GM23338 (cell line): ENCODE results near the gene OR6B3. TPM values are rescaled to one million over a fixed set of nuclear protein-coding genes. Genes with fewer than 3 reads are reported as not detected.

ENCODE experiments used
- ATAC-seq: fragments of 200-7000 bp; cut with Tn5 transposase; 3 replicates; pipeline ENCODE4 v1.9.1; 2020
- DNase-seq: peaks from one replicate; pipeline ENCODE4 v3.0.0-alpha.2; 2015; ENCODE audit warnings: low spot score
- H2AFZ ChIP-seq: fragments of 200-600 bp; sonication (generic); 2 replicates; pipeline ENCODE4 v1.8.0; 2016; ENCODE audit warnings: antibody characterized with exemption, mild to moderate bottlenecking, moderate library complexity
- H3F3A ChIP-seq: fragments of 200-600 bp; sonication (generic); replicated peaks from 2 replicates; pipeline ENCODE4 v1.8.0; 2017; ENCODE audit warnings: antibody characterized with exemption, mixed run types, low read depth
- H3K27ac ChIP-seq: fragments of 200-600 bp; sonication (generic); 2 replicates; pipeline ENCODE4 v1.6.1; 2016; ENCODE audit warnings: low read depth
- H3K27me3 ChIP-seq: fragments of 200-600 bp; sonication (generic); 2 replicates; pipeline ENCODE4 v1.8.0; 2016; ENCODE audit warnings: mild to moderate bottlenecking, mixed run types, moderate library complexity; ENCODE audit not compliant: insufficient read depth
- H3K36me3 ChIP-seq: fragments of 200-600 bp; sonication (generic); 2 replicates; pipeline ENCODE4 v1.8.0; 2016; ENCODE audit warnings: mild to moderate bottlenecking; ENCODE audit not compliant: insufficient read depth
- H3K4me1 ChIP-seq: fragments of 200-600 bp; sonication (generic); 2 replicates; pipeline ENCODE4 v1.8.0; 2016; ENCODE audit warnings: mild to moderate bottlenecking, moderate library complexity; ENCODE audit not compliant: insufficient read depth
- H3K4me2 ChIP-seq: fragments of 200-600 bp; sonication (generic); 2 replicates; pipeline ENCODE4 v1.7.1; 2017; ENCODE audit warnings: mixed run types
- H3K4me3 ChIP-seq: fragments of 200-600 bp; sonication (generic); 2 replicates; pipeline ENCODE4 v1.6.1; 2016; ENCODE audit warnings: mixed run types
- H3K79me2 ChIP-seq: fragments of 200-600 bp; sonication (generic); replicated peaks from 2 replicates; pipeline ENCODE4 v1.8.0; 2017; ENCODE audit warnings: mild to moderate bottlenecking; ENCODE audit not compliant: insufficient read depth
- H3K9me2 ChIP-seq: fragments of 200-600 bp; sonication (generic); 2 replicates; pipeline ENCODE4 v1.8.0; 2017; ENCODE audit not compliant: insufficient read depth
- H4K20me1 ChIP-seq: fragments of 200-600 bp; sonication (generic); replicated peaks from 2 replicates; pipeline ENCODE4 v1.8.0; 2017; ENCODE audit warnings: mild to moderate bottlenecking; ENCODE audit not compliant: insufficient read depth
- H3K27ac Mint-ChIP-seq: 2 replicates; pipeline ENCODE4 v1.8.0; 2020; ENCODE audit warnings: inconsistent platforms, mild to moderate bottlenecking, moderate library complexity, mixed read lengths
- H3K27me3 Mint-ChIP-seq: 3 replicates; pipeline ENCODE4 v1.8.0; 2022; ENCODE audit warnings: low read depth, mild to moderate bottlenecking, moderate library complexity, mixed read lengths, inconsistent platforms; ENCODE audit not compliant: insufficient read depth, poor library complexity
- H3K36me3 Mint-ChIP-seq: 3 replicates; pipeline ENCODE4 v1.8.0; 2021; ENCODE audit warnings: low read depth, mild to moderate bottlenecking, inconsistent platforms, moderate library complexity, mixed read lengths
- H3K4me1 Mint-ChIP-seq: 3 replicates; pipeline ENCODE4 v1.8.0; 2020; ENCODE audit warnings: mild to moderate bottlenecking, inconsistent platforms, mixed read lengths
- H3K4me3 Mint-ChIP-seq: 3 replicates; pipeline ENCODE4 v1.8.0; 2021; ENCODE audit warnings: moderate library complexity, mild to moderate bottlenecking, inconsistent platforms, mixed read lengths
- H3K9me3 Mint-ChIP-seq: 3 replicates; pipeline ENCODE4 v1.8.0; 2020; ENCODE audit warnings: moderate library complexity, mild to moderate bottlenecking, inconsistent platforms, mixed read lengths
- CREB1 ChIP-seq: fragments of 250-450 bp; sonication (Bioruptor Pico); IDR thresholded peaks from 2 replicates; pipeline ENCODE4 v1.5.0; 2020; ENCODE audit warnings: low read depth, mild to moderate bottlenecking, moderate library complexity
- EZH2 ChIP-seq: fragments of 200-600 bp; sonication (generic); IDR thresholded peaks from one replicate; pipeline ENCODE4 v1.8.0; 2017; ENCODE audit warnings: antibody characterized with exemption, mild to moderate bottlenecking, low read depth; ENCODE audit not compliant: unreplicated experiment
- EZH2phosphoT487 ChIP-seq: fragments of 200-600 bp; sonication (generic); IDR thresholded peaks from one replicate; pipeline ENCODE4 v1.8.1; 2018; ENCODE audit warnings: antibody characterized with exemption; ENCODE audit not compliant: unreplicated experiment
- JUNB ChIP-seq: IDR thresholded peaks from one replicate; pipeline ENCODE4 v1.6.1; 2016; ENCODE audit warnings: antibody characterized with exemption; ENCODE audit not compliant: unreplicated experiment
- NANOG ChIP-seq: IDR thresholded peaks from 2 replicates; pipeline ENCODE4 v1.6.1; 2016; ENCODE audit warnings: antibody characterized with exemption, borderline replicate concordance
- POLR2AphosphoS5 ChIP-seq: IDR thresholded peaks from 2 replicates; pipeline ENCODE4 v1.6.1; 2016; ENCODE audit warnings: antibody characterized with exemption, low read depth
- STAT1 ChIP-seq: IDR thresholded peaks from one replicate; pipeline ENCODE4 v1.6.1; 2016; ENCODE audit warnings: antibody characterized with exemption; ENCODE audit not compliant: unreplicated experiment
- ZNF114 ChIP-seq: fragments of 250-450 bp; sonication (Bioruptor Pico); IDR thresholded peaks from 2 replicates; pipeline ENCODE4 v1.5.0; 2020; ENCODE audit warnings: mild to moderate bottlenecking, moderate library complexity
- ZNF331 ChIP-seq: fragments of 250-450 bp; sonication (Bioruptor Pico); IDR thresholded peaks from 2 replicates; pipeline ENCODE4 v1.5.0; 2020; ENCODE audit warnings: low read depth, mild to moderate bottlenecking, moderate library complexity
- polyA plus RNA-seq: library from polyadenylated mRNA; unstranded; fragments of >200 nt; fragmentation: Nextera tagmentation; extraction: Ambion mirVana; gene quantifications from 2 replicates; pipeline ENCODE4 v1.2.1, GENCODE V29; 2016
- total RNA-seq: library from RNA; depleted of rRNA; stranded (reverse); fragments of >200 nt; shearing (Covaris generic); gene quantifications from 2 replicates; pipeline ENCODE4 v1.2.3, GENCODE V29; 2014
- TF ChIP-seq, protein P1 (sequence below): fragments of 250-450 bp; sonication (Bioruptor Pico); IDR thresholded peaks from 2 replicates; pipeline ENCODE4 v1.5.0; 2020; ENCODE audit warnings: mild to moderate bottlenecking, moderate library complexity
- TF ChIP-seq, protein P2 (sequence below): IDR thresholded peaks from 2 replicates; pipeline ENCODE4 v1.6.1; 2016; ENCODE audit warnings: antibody characterized with exemption
- TF ChIP-seq, protein P3 (sequence below): IDR thresholded peaks from one replicate; pipeline ENCODE4 v1.6.1; 2018; ENCODE audit warnings: antibody characterized with exemption; ENCODE audit not compliant: unreplicated experiment
- TF ChIP-seq, protein P4 (sequence below), 2 experiments: fragments of 200-600 bp in 1 of 2; sonication (generic) in 1 of 2; conservative IDR thresholded peaks; 2 replicates each; pipeline versions ENCODE4 v1.5.1 to v1.6.1; 2016 to 2017; ENCODE audit warnings: antibody characterized with exemption in 2 of 2, low read depth in 2 of 2, mild to moderate bottlenecking in 2 of 2, moderate library complexity in 1 of 2

The OR6B3 gene
- total and polyA plus RNA-seq, 2 experiments from 2014 or later = not detected

DNA sequence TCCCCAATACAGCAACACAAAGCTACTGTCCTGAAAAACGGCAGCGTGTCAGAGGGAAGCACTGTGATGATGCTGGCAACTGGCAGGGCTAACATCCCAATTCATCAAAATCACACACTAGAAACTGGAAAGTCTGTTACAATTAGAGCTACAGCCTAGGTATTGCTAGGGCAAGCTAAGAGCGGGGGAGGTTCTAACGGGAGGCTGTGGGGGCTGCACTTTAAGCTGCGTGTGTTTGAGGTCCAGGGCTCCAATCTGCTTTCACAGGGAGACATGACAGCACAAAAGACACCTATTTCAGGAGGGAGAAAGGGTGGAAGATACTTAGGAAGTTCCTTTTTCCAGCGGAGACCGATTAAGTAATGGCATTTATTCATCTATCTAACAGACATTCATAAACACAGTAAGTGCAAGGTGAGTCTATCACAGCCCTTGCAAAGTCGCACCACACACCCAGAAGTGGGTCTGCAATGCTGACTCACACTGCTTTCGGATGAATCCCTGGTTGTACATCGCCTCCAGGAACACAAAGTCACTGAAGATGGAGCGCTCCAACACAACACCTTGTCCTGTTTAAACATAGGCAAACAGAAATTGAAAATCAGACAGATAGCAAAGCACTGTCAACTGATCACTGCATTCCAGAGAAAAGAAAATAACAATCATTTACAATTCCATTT, 35.1 kb downstream of the OR6B3 start:
- H3K4me3 ChIP-seq = no peak overlapping the region
- Mint-ChIP-seq H3K4me1 (no peaks in the 10 kb centered on the region), H3K9me3 (no peaks in the 10 kb centered on the region), H3K36me3 (peaks cover 68% of the 10 kb centered on the region), H3K4me3 (no peak overlapping the region), H3K27me3 (peaks cover 9% of the 10 kb centered on the region), H3K27ac (no peak overlapping the region)
- peaks cover 11% of the 10 kb centered on the region for H4K20me1 ChIP-seq
- H3K27ac ChIP-seq = no peak overlapping the region
- DNase-seq (no peak), ATAC-seq (no peak)
- peaks cover 33% of the 10 kb centered on the region for H3K79me2 ChIP-seq
- H3F3A ChIP-seq = no peaks in the 10 kb centered on the region
- no peaks in the 10 kb centered on the region for H3K9me2 ChIP-seq
- no peak for TF ChIP-seq CREB1
- TF ChIP-seq NANOG = no peak
- TF ChIP-seq, protein P1, sequence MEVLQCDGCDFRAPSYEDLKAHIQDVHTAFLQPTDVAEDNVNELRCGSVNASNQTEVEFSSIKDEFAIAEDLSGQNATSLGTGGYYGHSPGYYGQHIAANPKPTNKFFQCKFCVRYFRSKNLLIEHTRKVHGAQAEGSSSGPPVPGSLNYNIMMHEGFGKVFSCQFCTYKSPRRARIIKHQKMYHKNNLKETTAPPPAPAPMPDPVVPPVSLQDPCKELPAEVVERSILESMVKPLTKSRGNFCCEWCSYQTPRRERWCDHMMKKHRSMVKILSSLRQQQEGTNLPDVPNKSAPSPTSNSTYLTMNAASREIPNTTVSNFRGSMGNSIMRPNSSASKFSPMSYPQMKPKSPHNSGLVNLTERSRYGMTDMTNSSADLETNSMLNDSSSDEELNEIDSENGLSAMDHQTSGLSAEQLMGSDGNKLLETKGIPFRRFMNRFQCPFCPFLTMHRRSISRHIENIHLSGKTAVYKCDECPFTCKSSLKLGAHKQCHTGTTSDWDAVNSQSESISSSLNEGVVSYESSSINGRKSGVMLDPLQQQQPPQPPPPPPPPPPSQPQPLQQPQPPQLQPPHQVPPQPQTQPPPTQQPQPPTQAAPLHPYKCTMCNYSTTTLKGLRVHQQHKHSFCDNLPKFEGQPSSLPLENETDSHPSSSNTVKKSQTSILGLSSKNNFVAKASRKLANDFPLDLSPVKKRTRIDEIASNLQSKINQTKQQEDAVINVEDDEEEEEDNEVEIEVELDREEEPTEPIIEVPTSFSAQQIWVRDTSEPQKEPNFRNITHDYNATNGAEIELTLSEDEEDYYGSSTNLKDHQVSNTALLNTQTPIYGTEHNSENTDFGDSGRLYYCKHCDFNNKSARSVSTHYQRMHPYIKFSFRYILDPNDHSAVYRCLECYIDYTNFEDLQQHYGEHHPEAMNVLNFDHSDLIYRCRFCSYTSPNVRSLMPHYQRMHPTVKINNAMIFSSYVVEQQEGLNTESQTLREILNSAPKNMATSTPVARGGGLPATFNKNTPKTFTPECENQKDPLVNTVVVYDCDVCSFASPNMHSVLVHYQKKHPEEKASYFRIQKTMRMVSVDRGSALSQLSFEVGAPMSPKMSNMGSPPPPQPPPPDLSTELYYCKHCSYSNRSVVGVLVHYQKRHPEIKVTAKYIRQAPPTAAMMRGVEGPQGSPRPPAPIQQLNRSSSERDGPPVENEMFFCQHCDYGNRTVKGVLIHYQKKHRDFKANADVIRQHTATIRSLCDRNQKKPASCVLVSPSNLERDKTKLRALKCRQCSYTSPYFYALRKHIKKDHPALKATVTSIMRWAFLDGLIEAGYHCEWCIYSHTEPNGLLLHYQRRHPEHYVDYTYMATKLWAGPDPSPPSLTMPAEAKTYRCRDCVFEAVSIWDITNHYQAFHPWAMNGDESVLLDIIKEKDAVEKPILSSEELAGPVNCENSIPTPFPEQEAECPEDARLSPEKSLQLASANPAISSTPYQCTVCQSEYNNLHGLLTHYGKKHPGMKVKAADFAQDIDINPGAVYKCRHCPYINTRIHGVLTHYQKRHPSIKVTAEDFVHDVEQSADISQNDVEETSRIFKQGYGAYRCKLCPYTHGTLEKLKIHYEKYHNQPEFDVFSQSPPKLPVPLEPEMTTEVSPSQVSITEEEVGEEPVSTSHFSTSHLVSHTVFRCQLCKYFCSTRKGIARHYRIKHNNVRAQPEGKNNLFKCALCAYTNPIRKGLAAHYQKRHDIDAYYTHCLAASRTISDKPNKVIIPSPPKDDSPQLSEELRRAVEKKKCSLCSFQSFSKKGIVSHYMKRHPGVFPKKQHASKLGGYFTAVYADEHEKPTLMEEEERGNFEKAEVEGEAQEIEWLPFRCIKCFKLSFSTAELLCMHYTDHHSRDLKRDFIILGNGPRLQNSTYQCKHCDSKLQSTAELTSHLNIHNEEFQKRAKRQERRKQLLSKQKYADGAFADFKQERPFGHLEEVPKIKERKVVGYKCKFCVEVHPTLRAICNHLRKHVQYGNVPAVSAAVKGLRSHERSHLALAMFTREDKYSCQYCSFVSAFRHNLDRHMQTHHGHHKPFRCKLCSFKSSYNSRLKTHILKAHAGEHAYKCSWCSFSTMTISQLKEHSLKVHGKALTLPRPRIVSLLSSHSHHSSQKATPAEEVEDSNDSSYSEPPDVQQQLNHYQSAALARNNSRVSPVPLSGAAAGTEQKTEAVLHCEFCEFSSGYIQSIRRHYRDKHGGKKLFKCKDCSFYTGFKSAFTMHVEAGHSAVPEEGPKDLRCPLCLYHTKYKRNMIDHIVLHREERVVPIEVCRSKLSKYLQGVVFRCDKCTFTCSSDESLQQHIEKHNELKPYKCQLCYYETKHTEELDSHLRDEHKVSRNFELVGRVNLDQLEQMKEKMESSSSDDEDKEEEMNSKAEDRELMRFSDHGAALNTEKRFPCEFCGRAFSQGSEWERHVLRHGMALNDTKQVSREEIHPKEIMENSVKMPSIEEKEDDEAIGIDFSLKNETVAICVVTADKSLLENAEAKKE (CRISPR knock-in tag) = no peak
- TF ChIP-seq EZH2phosphoT487 = no peak
- TF ChIP-seq, protein P2, sequence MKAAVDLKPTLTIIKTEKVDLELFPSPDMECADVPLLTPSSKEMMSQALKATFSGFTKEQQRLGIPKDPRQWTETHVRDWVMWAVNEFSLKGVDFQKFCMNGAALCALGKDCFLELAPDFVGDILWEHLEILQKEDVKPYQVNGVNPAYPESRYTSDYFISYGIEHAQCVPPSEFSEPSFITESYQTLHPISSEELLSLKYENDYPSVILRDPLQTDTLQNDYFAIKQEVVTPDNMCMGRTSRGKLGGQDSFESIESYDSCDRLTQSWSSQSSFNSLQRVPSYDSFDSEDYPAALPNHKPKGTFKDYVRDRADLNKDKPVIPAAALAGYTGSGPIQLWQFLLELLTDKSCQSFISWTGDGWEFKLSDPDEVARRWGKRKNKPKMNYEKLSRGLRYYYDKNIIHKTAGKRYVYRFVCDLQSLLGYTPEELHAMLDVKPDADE = no peak
- no peak for TF ChIP-seq EZH2
- TF ChIP-seq POLR2AphosphoS5 = no peak
- TF ChIP-seq, protein P3, sequence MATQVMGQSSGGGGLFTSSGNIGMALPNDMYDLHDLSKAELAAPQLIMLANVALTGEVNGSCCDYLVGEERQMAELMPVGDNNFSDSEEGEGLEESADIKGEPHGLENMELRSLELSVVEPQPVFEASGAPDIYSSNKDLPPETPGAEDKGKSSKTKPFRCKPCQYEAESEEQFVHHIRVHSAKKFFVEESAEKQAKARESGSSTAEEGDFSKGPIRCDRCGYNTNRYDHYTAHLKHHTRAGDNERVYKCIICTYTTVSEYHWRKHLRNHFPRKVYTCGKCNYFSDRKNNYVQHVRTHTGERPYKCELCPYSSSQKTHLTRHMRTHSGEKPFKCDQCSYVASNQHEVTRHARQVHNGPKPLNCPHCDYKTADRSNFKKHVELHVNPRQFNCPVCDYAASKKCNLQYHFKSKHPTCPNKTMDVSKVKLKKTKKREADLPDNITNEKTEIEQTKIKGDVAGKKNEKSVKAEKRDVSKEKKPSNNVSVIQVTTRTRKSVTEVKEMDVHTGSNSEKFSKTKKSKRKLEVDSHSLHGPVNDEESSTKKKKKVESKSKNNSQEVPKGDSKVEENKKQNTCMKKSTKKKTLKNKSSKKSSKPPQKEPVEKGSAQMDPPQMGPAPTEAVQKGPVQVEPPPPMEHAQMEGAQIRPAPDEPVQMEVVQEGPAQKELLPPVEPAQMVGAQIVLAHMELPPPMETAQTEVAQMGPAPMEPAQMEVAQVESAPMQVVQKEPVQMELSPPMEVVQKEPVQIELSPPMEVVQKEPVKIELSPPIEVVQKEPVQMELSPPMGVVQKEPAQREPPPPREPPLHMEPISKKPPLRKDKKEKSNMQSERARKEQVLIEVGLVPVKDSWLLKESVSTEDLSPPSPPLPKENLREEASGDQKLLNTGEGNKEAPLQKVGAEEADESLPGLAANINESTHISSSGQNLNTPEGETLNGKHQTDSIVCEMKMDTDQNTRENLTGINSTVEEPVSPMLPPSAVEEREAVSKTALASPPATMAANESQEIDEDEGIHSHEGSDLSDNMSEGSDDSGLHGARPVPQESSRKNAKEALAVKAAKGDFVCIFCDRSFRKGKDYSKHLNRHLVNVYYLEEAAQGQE = no peak
- no peak for TF ChIP-seq STAT1
- no peak for TF ChIP-seq JUNB
- TF ChIP-seq ZNF331 = no peak
- TF ChIP-seq, protein P4, sequence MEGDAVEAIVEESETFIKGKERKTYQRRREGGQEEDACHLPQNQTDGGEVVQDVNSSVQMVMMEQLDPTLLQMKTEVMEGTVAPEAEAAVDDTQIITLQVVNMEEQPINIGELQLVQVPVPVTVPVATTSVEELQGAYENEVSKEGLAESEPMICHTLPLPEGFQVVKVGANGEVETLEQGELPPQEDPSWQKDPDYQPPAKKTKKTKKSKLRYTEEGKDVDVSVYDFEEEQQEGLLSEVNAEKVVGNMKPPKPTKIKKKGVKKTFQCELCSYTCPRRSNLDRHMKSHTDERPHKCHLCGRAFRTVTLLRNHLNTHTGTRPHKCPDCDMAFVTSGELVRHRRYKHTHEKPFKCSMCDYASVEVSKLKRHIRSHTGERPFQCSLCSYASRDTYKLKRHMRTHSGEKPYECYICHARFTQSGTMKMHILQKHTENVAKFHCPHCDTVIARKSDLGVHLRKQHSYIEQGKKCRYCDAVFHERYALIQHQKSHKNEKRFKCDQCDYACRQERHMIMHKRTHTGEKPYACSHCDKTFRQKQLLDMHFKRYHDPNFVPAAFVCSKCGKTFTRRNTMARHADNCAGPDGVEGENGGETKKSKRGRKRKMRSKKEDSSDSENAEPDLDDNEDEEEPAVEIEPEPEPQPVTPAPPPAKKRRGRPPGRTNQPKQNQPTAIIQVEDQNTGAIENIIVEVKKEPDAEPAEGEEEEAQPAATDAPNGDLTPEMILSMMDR (conservative IDR thresholded peaks at IDR 0.05; ENCODE audit: low read depth in 2 of 2) = no peak
- no peak for TF ChIP-seq ZNF114 (CRISPR knock-in tag)
- no peak overlapping the region for H3K4me2 ChIP-seq
- no peaks in the 10 kb centered on the region for H3K4me1 ChIP-seq
- H3K27me3 ChIP-seq = no peaks in the 10 kb centered on the region
- H3K36me3 ChIP-seq = peaks cover 28% of the 10 kb centered on the region
- no peak overlapping the region for H2AFZ ChIP-seq
